Measurements from ENCODE around the gene FOXJ1.

DNA sequence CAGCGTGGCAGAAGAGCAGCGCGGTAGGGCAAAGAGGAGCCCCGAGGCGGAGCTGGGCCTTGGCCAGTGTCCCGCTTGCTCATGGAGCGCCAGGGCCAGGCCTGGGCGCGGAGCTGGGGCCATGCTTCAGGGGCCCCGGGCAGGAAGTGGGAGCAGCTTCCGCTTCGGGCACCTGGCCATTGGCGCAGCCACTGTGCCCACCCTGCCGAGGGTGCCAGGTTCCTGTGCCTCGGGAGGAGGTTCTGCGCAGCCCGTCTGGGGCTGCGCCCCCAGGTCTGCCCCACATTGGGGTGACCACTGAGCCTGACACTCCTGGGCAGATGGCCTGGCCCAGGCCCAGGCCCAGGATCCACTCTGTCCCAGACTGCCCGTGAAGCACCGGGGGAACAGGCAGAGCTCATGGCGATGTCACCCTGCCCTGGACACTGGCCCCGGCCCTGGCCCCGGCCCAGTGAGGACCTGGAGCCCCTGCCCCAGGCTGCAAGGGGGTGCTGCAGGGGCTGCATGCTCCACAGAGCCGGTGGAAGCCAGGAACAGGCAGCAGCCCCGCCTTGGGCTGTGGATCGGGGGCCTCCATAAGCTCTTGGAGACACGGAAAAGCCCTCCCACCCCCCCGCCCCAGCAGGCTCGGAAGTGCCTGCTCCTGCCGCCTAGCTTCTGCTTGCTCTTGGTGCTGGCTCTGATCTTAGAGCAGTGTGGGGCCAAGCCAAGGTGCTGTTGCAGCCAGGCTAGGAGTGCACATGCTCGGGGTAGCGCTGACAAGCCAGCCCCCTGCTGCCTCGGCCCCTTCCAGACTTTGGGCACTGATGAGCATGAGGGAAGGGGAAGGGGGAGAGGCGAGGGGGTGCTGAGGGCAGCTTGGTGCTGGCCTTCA is 35.9 kb upstream of the FOXJ1 start:
- TF ChIP-seq, protein P1, sequence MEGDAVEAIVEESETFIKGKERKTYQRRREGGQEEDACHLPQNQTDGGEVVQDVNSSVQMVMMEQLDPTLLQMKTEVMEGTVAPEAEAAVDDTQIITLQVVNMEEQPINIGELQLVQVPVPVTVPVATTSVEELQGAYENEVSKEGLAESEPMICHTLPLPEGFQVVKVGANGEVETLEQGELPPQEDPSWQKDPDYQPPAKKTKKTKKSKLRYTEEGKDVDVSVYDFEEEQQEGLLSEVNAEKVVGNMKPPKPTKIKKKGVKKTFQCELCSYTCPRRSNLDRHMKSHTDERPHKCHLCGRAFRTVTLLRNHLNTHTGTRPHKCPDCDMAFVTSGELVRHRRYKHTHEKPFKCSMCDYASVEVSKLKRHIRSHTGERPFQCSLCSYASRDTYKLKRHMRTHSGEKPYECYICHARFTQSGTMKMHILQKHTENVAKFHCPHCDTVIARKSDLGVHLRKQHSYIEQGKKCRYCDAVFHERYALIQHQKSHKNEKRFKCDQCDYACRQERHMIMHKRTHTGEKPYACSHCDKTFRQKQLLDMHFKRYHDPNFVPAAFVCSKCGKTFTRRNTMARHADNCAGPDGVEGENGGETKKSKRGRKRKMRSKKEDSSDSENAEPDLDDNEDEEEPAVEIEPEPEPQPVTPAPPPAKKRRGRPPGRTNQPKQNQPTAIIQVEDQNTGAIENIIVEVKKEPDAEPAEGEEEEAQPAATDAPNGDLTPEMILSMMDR (IDR thresholded peaks at IDR 0.05) = no peak
- no peak for TF ChIP-seq POLR2A (IDR thresholded peaks at IDR 0.05)
